ENCODE measurements around the gene SLC34A3.

DNA sequence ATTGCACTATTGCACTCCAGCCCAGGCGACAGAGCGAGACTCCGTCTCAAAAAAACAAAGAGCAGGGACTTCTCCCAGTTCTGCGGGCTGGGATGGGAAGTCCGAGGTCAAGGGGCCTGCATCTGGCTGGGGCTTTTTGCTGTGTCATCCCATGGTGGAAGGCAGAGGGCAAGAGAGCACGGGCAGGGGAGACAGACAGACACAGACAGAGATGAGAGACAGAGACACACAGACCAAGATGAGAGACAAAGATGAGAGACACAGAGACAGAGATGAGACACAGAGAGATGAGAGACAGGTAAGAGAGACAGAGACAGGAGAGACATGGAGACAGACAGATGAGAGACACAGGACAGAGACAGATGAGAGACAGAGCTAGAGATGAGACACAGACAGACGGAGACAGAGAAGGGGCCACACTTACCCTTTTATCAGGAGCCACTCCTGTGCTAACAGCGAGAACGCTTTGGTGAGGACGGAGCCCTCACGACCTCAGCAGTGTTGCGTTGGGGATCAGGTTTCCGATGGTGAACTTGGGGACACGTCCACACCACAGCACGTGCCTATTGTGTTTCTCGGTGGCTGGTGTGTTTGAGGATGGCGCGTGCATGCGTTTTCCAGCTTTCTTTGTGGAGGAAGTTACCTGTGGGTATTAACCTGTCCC, 38.0 kb downstream of the SLC34A3 start:
- TF ChIP-seq TAF1 (IDR thresholded peaks at IDR 0.05; ENCODE audit: borderline replicate concordance, low read depth, low read length) = no peak
- TF ChIP-seq POLR2AphosphoS5 (IDR thresholded peaks at IDR 0.05; ENCODE audit: low read depth, low read length) = no peak

All from GM12892 (cell line).